ENCODE data around the gene OGFOD3.

The OGFOD3 gene

DNA sequence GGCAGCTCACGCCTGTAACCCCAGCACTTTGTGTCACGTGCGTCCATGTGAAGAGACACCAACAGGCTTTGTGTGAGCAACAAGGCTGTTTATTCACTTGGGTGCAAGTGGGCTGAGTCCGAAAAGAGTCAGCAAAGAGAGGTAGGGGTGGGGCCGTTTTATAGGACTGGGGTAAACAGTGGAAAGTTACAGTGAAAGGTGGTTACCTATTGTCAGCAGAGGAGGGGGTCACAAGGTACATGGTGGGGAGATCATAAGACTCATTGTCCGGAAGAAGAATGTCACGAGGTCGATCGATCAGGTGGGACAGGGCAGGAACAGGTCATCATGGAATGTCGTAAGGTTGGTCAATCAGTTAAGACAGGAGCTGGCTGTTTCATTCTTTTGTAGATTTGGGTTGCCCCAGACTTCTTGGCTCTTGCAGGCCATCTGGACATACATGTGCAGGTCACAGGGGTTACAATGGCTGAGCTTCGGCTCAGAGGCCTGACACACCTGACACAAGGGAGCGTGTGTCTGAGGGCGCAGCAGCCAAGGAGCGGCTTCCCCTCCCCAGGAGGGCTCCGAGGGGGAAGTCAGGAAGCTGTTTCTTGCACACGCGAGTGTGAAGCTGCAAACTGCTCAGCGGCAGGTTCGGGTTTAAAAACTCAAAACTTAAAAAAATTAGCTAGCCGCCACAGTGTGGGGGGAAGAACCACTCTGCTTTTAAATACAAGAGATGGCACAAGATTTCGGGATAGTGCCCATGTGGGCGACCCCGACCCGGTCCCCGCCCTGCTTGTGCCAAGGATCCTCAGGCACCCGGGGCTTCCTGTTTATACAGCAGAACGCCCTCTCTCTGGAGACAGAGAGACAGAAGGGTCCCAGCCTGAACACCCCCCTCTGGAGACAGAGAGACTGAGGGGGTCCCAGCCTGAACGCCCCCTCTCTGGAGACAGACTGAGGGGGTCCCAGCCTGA lies 71.8 kb downstream of the OGFOD3 start:
- TF ChIP-seq, protein P1, sequence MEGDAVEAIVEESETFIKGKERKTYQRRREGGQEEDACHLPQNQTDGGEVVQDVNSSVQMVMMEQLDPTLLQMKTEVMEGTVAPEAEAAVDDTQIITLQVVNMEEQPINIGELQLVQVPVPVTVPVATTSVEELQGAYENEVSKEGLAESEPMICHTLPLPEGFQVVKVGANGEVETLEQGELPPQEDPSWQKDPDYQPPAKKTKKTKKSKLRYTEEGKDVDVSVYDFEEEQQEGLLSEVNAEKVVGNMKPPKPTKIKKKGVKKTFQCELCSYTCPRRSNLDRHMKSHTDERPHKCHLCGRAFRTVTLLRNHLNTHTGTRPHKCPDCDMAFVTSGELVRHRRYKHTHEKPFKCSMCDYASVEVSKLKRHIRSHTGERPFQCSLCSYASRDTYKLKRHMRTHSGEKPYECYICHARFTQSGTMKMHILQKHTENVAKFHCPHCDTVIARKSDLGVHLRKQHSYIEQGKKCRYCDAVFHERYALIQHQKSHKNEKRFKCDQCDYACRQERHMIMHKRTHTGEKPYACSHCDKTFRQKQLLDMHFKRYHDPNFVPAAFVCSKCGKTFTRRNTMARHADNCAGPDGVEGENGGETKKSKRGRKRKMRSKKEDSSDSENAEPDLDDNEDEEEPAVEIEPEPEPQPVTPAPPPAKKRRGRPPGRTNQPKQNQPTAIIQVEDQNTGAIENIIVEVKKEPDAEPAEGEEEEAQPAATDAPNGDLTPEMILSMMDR (IDR thresholded peaks at IDR 0.05; ENCODE audit: borderline replicate concordance, insufficient read depth, low read depth, low read length), result no peak
- H3K4me3 ChIP-seq (ENCODE audit: low read depth, low read length), result no peak overlapping the region

DNA sequence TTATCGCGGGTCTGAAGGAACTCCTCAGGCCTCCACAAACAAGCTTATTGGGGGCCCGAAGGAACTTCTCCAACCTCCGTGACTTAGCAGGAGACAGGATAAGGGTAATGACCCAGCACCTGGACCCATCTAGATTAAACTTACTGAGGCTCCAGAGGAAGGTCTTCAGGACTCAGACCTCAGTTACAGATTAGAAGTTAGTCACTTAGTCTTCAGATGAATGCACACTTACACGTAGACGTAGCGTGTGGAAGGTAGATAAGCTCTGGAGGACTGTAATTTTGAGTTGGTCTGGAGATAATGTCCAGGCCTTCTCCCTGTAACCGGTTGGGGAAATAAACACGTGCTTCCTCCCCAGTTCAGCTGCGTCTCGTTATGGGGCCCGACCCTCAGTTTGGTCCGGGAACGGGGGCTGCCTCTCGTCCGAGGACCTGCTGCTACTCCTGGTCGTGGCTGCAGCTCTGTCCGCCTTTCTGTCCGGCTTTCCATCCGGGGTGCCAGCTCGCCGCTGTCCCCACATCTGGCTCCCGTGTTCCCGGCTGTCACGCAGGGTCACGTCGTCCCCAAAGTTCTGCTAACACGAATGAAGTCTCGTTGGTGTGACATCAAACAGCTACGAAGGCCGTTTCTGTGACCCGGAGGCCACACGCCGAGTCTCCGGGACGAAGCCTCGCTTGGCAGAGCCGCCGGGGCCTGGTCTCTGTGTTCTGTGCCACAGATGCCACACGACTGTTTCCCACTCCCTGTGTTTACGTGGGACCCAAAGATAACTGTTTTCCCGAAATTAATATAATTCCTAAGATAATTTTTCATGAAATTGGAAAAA lies 73.0 kb downstream of the OGFOD3 start:
- no peak overlapping the region for H3K4me3 ChIP-seq (ENCODE audit: low read depth, low read length)
- TF ChIP-seq, protein P1 (IDR thresholded peaks at IDR 0.05; ENCODE audit: borderline replicate concordance, insufficient read depth, low read depth, low read length), result no peak

DNA sequence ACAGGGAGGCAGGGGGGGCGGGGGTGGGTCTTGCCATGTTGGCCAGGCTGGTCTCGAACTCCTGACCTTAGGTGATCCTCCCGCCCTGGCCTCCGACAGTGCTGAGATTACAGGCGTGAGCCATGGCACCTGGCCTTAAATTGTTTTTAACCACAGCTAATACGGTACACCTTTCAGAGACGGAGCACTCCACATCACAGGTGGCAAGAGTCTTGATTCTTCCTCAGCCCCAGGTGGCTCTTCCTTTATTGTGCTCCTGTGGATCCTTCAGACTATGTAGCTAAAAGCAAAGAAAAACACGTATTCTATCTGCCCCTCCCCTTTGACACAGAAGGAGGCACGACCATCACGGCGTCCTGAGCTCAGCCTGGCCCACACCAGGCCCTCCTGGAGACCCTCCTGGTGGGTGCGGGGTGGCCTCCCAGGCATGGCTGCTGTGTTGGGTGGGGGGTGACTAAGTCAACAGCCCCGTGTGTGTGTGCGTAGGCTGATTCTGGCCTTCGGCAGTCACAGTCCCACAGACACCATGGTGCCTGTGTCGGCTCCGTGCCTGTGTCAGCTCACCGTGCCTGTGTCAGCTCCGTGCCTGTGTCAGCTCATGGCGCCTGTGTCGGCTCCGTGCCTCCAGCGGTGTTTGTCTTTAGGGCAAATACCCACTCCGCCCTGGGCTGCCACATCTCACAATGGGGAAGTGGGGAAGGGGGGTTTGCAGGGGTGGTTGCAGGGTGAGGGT lies 74.0 kb downstream of the OGFOD3 start:
- H3K4me3 ChIP-seq (ENCODE audit: low read depth, low read length), result no peak overlapping the region
- TF ChIP-seq, protein P1 (IDR thresholded peaks at IDR 0.05; ENCODE audit: borderline replicate concordance, insufficient read depth, low read depth, low read length), result no peak

DNA sequence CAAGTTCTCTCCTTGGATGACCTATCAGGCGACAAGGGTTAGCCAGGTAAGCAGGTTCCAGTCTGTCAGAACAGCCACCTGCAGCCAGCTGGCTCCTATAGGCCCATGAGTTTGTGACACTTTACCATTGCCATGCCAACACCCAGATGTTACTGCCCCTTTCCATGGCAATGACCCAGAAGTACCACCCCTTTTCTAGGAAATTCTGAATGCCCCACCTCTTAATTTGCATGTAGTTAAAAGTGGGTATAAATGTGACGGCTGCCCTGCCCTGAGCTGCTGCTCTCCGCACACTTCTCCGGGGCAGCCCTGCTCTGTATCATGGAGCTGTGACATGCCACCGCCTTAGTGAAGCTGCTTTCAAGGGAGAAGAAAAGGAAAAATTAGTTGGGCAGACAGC lies 74.8 kb downstream of the OGFOD3 start:
- no peak overlapping the region for H3K4me3 ChIP-seq (ENCODE audit: low read depth, low read length)
- TF ChIP-seq, protein P1 (IDR thresholded peaks at IDR 0.05; ENCODE audit: borderline replicate concordance, insufficient read depth, low read depth, low read length), result no peak

DNA sequence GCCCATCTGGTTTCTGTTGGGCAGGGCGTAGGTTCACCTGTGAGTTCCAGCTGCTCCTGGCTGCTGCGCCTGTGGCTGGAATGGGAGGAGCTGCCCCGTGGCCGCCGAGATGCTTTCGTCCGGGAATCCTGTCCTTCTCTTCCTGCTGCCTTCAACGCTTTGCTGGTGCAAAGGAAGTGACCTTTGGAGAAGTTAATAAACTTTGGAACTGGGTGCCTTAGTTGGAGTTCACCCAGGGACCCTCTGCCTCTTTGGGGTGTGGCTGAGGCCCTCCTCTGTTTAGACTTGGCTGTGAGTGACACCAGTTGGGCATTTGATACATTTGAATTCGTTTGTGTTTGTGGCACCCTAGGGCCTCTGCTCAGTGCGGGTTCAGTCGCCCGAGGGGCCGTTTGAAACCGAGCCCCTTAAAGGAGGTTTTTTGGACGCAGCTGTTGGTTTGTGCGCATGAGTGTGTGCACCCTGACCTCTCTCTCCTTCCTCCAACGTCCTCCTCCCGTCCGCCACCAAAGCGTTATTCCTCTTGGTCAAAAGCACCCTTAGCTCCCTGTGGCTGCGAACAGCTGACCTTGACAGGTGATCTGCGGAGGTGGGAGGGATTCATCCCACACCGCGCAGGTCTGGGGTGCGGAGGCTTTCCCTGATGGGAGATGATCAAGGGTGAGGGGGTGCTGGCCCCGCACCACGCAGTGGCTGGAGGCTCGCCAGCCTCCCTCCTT lies 75.9 kb downstream of the OGFOD3 start:
- no peak overlapping the region for H3K4me3 ChIP-seq (ENCODE audit: low read depth, low read length)
- TF ChIP-seq, protein P1 (IDR thresholded peaks at IDR 0.05; ENCODE audit: borderline replicate concordance, insufficient read depth, low read depth, low read length), result no peak

Measured in GM12875 (cell line).